HG03432 (cell line): ENCODE data around the gene MICAL1.
"Not testable (repeated sequence)": the region's sequence is repeated elsewhere in the genome, so short reads cannot be mapped to it uniquely, and the experiment has no call there.

ENCODE experiments used
- ATAC-seq: cut with Tn5 transposase; IDR thresholded peaks from one replicate; pipeline ENCODE4 v1.9.1; 2021; ENCODE audit warnings: mild to moderate bottlenecking, moderate library complexity; ENCODE audit not compliant: unreplicated experiment

Gene MICAL1

GRCh38 chr6:109477184-109477583 is 21.6 kb upstream of the MICAL1 start:
- no peak for ATAC-seq

- no peak for ATAC-seq
Measured at GRCh38 chr6:109475625-109476024, 20.1 kb upstream of the MICAL1 start.

GRCh38 chr6:109474995-109475394 is 19.4 kb upstream of the MICAL1 start:
- no peak for ATAC-seq

- no peak for ATAC-seq
Measured at GRCh38 chr6:109473120-109473519, 17.5 kb upstream of the MICAL1 start.

GRCh38 chr6:109472132-109472995 is 16.8 kb upstream of the MICAL1 start:
- peak; percentile 74 for ATAC-seq

GRCh38 chr6:109471105-109471810 is 15.7 kb upstream of the MICAL1 start:
- no peak for ATAC-seq

GRCh38 chr6:109469591-109470189 is 14.1 kb upstream of the MICAL1 start:
- ATAC-seq: no peak

- ATAC-seq: no peak
Measured at GRCh38 chr6:109467696-109468095, 12.1 kb upstream of the MICAL1 start.

- ATAC-seq: no peak
Measured at GRCh38 chr6:109466212-109466923, 10.8 kb upstream of the MICAL1 start.

GRCh38 chr6:109465772-109466171 is 10.2 kb upstream of the MICAL1 start:
- ATAC-seq: no peak

- ATAC-seq: no peak
Measured at GRCh38 chr6:109461733-109462526, 6.4 kb upstream of the MICAL1 start.

- ATAC-seq: not testable (repeated sequence)
Measured at GRCh38 chr6:109461205-109461604, 5.6 kb upstream of the MICAL1 start.

GRCh38 chr6:109460161-109460829 is 4.7 kb upstream of the MICAL1 start:
- no peak for ATAC-seq

- peak; percentile 29 for ATAC-seq
Measured at GRCh38 chr6:109458774-109459531, 3.4 kb upstream of the MICAL1 start.

GRCh38 chr6:109457562-109457996 is 2.0 kb upstream of the MICAL1 start:
- ATAC-seq: no peak

- no peak for ATAC-seq
Measured at GRCh38 chr6:109456710-109457561, 1.4 kb upstream of the MICAL1 start.

GRCh38 chr6:109456111-109456583 is 575 bp upstream of the MICAL1 start:
- ATAC-seq: peak; percentile 11
